Uterus (tissue), 4 donors: Measurements from ENCODE around the gene DALRD3. TPM values are rescaled to one million over a fixed set of nuclear protein-coding genes. Genes with fewer than 3 reads are reported as not detected.

ENCODE experiments used
- DNase-seq, 2 donors: peaks; one replicate each; pipeline ENCODE4 v3.0.0-alpha.2; 2019 to 2020
- H3K27ac ChIP-seq, 2 donors: fragments of 200-600 bp; sonication (generic); 1 replicate in 1 of 2; 2 replicates in 1 of 2; pipeline ENCODE4 v1.5.1; 2016 to 2018
- H3K27me3 ChIP-seq, 2 donors: fragments of 200-600 bp; sonication (generic); one replicate each; pipeline ENCODE4 v1.5.1; 2018 to 2019; ENCODE audit warnings: control low read depth in 1 of 2
- H3K36me3 ChIP-seq, 2 donors: fragments of 200-600 bp; sonication (generic); one replicate each; pipeline ENCODE4 v1.5.1; 2019; ENCODE audit warnings: control low read depth in 1 of 2
- H3K4me1 ChIP-seq, 2 donors: fragments of 200-600 bp; sonication (generic); one replicate each; pipeline ENCODE4 v1.5.1; 2018 to 2019; ENCODE audit warnings: control low read depth in 1 of 2
- H3K4me3 ChIP-seq, 2 donors: fragments of 200-600 bp; sonication (generic); 1 replicate in 1 of 2; 2 replicates in 1 of 2; pipeline ENCODE4 v1.5.1; 2018 to 2019; ENCODE audit warnings: mild to moderate bottlenecking in 1 of 2
- H3K9me3 ChIP-seq, 2 donors: fragments of 200-600 bp; sonication (generic); one replicate each; pipeline ENCODE4 v1.5.1; 2019; ENCODE audit warnings: control low read depth in 1 of 2
- POLR2A ChIP-seq, 2 donors: fragments of 450-650 bp; IDR thresholded peaks; one replicate each; pipeline ENCODE4 v1.6.1; 2016; ENCODE audit warnings: antibody characterized with exemption in 2 of 2, mild to moderate bottlenecking in 1 of 2, moderate library complexity in 1 of 2
- intact Hi-C: fragments of 100-400 bp; cut with DNase I; formaldehyde crosslinking; loops from one replicate; pipeline ENCODE4 v1.15.1; 2023; ENCODE audit warnings: low total_unique reads
- total RNA-seq, 4 donors: library from RNA; depleted of rRNA in 3 of 4; stranded (reverse); fragments of >200 nt in 3 of 4; gene quantifications; one replicate each; pipeline versions ENCODE4 v1.1.0 to v1.2.4, GENCODE V29; 2014 to 2023
- TF ChIP-seq, protein P1 (sequence below), 4 experiments: fragments of 200-600 bp in 2 of 4; fragments of 450-650 bp in 2 of 4; sonication (generic) in 2 of 4; IDR thresholded peaks; one replicate each; pipeline ENCODE4 v1.5.1; 2016 to 2019; ENCODE audit warnings: antibody characterized with exemption in 4 of 4, mild to moderate bottlenecking in 2 of 4, moderate library complexity in 1 of 4
- donor health status: DM: yes; HTN: yes; CAD: no.

The DALRD3 gene
- total RNA-seq, 4 donors from 2014 or later, result 13.8 to 93.0 (median 27.7) TPM

DNA sequence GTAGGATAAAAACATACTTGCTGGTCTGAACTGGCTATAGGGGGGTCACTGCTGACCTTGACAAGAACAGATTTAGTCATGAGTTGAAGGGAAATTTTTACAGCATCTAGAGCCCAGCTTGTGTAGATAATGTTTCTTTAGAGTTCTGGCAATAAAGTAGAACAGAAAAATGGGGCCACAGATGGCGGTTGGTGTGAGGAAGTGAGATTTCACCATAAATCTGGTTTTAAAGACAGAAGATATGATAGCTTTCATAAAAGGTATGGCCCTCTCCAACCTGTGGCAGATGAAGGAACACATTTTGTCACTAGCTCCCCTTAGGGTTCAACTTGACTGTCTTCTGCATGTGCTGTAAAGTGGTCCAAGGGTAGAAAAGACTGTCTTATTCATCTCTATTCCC, 35.2 kb upstream of the DALRD3 start:
- Histone ChIP-seq H3K9me3 (no peaks in the 10 kb centered on the region), H3K27ac (no peak overlapping the region), H3K4me1 (no peaks in the 10 kb centered on the region), H3K4me3 (no peak overlapping the region), H3K36me3 (no peaks in the 10 kb centered on the region), H3K27me3 (no peaks in the 10 kb centered on the region)
- TF ChIP-seq POLR2A (IDR thresholded peaks at IDR 0.05), result no peak
- TF ChIP-seq, protein P1, sequence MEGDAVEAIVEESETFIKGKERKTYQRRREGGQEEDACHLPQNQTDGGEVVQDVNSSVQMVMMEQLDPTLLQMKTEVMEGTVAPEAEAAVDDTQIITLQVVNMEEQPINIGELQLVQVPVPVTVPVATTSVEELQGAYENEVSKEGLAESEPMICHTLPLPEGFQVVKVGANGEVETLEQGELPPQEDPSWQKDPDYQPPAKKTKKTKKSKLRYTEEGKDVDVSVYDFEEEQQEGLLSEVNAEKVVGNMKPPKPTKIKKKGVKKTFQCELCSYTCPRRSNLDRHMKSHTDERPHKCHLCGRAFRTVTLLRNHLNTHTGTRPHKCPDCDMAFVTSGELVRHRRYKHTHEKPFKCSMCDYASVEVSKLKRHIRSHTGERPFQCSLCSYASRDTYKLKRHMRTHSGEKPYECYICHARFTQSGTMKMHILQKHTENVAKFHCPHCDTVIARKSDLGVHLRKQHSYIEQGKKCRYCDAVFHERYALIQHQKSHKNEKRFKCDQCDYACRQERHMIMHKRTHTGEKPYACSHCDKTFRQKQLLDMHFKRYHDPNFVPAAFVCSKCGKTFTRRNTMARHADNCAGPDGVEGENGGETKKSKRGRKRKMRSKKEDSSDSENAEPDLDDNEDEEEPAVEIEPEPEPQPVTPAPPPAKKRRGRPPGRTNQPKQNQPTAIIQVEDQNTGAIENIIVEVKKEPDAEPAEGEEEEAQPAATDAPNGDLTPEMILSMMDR (IDR thresholded peaks at IDR 0.05), result no peak
- no peak for DNase-seq
- intact Hi-C loops, result no loop called here

DNA sequence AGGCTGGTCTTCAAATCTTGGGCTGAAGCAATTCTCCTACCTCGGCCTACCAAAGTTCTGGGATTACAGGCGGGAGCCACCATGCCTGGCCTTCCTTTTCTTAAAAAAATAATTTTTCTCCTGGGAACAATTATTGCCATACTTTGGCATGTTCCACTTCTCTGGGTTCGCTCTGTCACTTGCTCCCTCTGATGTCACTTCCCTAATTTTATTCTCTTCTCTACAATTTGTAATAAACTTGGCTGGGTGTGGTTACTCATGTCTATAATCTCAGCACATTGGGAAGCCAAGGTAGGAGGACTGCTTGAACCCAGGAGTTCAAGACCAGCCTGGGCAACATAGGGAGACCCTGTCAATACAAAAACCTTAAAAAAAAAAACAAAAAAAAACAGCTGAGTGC, 16.9 kb upstream of the DALRD3 start:
- DNase-seq, result no peak
- H3K27ac ChIP-seq, result no peak overlapping the region
- H3K4me3 ChIP-seq, result no peak overlapping the region
- H3K4me1 ChIP-seq, result no peaks in the 10 kb centered on the region
- TF ChIP-seq, protein P1 (IDR thresholded peaks at IDR 0.05), result no peak
- no peak for TF ChIP-seq POLR2A (IDR thresholded peaks at IDR 0.05)
- H3K9me3 ChIP-seq, result no peaks in the 10 kb centered on the region
- H3K27me3 ChIP-seq, result no peaks in the 10 kb centered on the region
- intact Hi-C loops, result no loop called here
- no peaks in the 10 kb centered on the region for H3K36me3 ChIP-seq

DNA sequence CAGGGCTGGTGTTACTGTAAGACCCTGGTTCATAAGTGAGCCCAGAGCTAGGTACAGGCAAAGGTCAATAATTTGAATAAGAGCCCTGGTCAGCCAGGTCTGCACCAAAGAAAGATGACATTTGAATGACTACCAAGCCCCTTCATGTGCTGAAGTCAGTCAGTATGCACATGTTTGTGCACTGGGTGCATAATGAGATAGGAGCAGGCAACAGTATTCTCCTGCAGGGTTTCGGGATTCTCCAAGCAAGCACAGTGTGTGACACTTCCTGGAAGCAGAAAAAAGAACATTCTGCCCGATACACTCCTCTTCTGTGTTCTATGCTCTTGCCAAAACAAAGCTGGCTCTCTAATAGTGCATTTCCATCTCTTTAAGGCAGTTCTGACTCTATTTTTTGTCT, 16.3 kb upstream of the DALRD3 start:
- Histone ChIP-seq H3K4me3 (no peak overlapping the region), H3K9me3 (no peaks in the 10 kb centered on the region), H3K27me3 (no peaks in the 10 kb centered on the region), H3K4me1 (no peaks in the 10 kb centered on the region), H3K36me3 (no peaks in the 10 kb centered on the region), H3K27ac (no peak overlapping the region)
- intact Hi-C loops, result no loop called here
- no peak for DNase-seq
- TF ChIP-seq, protein P1 (IDR thresholded peaks at IDR 0.05), result no peak
- TF ChIP-seq POLR2A (IDR thresholded peaks at IDR 0.05), result no peak

DNA sequence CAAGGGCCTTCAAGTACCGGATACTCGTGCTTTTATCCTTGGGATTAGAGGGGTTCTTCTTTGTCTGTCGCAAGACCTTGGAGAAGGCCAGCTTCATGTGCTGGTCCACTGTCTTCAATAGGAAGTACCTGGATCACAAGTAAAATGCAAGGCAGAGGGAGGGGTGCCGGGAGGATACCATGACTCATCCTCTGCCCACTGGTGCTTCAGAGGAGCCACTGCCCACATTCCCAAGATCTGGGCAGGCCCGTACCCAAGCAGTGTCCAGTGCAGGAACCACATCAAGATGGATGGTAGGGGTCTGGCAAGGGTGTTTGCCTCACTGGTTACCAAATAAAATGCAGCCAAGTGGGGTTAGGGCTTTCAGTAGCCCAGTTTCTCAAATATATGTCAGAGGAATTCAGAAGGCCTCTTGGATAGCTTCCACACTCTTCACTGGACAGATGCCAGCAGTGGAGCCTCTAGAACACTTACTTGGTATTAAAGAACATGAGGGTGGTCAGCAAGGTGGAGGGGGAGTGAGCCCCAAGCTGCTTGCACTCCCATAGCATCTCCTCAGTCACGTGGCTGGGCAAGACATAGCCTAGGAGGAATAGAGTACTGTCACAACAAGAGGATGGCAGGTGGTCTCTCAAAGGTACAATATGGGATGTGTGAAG, 14.4 kb upstream of the DALRD3 start:
- H3K4me3 ChIP-seq, result no peak overlapping the region
- no peaks in the 10 kb centered on the region for H3K36me3 ChIP-seq
- peak in 1 of 2 donors; percentile 26 for DNase-seq
- H3K27me3 ChIP-seq, result no peaks in the 10 kb centered on the region
- peaks cover 5% of the 10 kb centered on the region in 2 donors for H3K4me1 ChIP-seq
- no peak overlapping the region for H3K27ac ChIP-seq
- intact Hi-C loops, result no loop called here
- H3K9me3 ChIP-seq, result no peaks in the 10 kb centered on the region
- TF ChIP-seq, protein P1 (IDR thresholded peaks at IDR 0.05), result no peak
- TF ChIP-seq POLR2A (IDR thresholded peaks at IDR 0.05), result no peak

DNA sequence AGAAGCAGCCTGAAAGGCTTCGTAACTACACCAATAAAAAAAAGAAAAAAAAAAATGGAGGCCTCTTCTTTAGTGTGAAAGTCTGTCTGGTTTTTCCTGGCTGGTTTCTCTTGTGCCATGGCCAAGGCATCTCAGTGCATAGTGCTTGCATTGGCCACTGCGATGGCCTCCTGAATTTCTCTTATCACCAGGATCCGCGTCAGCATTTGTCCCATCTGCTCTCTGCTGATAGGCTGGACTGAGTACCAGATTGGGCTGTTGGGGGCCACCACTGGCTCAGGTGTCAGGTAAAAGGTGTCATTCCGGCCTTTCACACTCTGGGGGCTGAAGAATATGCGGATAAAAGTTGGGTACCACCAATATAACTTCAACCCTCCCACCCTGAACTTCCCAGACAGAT, 11.9 kb upstream of the DALRD3 start:
- DNase-seq, result no peak
- Histone ChIP-seq H3K27ac (peak overlapping the region in 1 of 2 donors; percentile 91), H3K9me3 (no peaks in the 10 kb centered on the region), H3K4me3 (no peak overlapping the region), H3K27me3 (no peaks in the 10 kb centered on the region), H3K36me3 (no peaks in the 10 kb centered on the region), H3K4me1 (peaks cover 5% of the 10 kb centered on the region in 2 donors)
- TF ChIP-seq, protein P1 (IDR thresholded peaks at IDR 0.05), result no peak
- TF ChIP-seq POLR2A (IDR thresholded peaks at IDR 0.05), result no peak
- intact Hi-C loops, result no loop called here
